Endodermal cell (in vitro differentiated cells): Measurements from ENCODE around the gene ACE. TPM values are rescaled to one million over a fixed set of nuclear protein-coding genes. Genes with fewer than 3 reads are reported as not detected.

ENCODE experiments used
- DNase-seq: peaks from one replicate; pipeline ENCODE4 v3.0.0-alpha.2; 2017
- H3K27ac ChIP-seq: 2 replicates; pipeline ENCODE4 v1.5.1; 2013; ENCODE audit warnings: mild to moderate bottlenecking, low read depth, low read length, moderate library complexity
- H3K27me3 ChIP-seq: 2 replicates; pipeline ENCODE4 v1.6.1; 2013; ENCODE audit warnings: mild to moderate bottlenecking, low read length, moderate library complexity; ENCODE audit not compliant: insufficient read depth, control insufficient read depth, poor library complexity, severe bottlenecking
- H3K36me3 ChIP-seq: 2 replicates; pipeline ENCODE4 v1.7.0; 2013; ENCODE audit warnings: mild to moderate bottlenecking, low read length, moderate library complexity; ENCODE audit not compliant: control insufficient read depth, insufficient read depth
- H3K4me1 ChIP-seq: one replicate; pipeline ENCODE4 v1.7.0; 2013; ENCODE audit warnings: low read length; ENCODE audit not compliant: control insufficient read depth, insufficient read depth
- H3K4me3 ChIP-seq: 2 replicates; pipeline ENCODE4 v1.5.1; 2013; ENCODE audit warnings: mild to moderate bottlenecking, low read length, moderate library complexity
- H3K9ac ChIP-seq: 2 replicates; pipeline ENCODE4 v1.6.1; 2013; ENCODE audit warnings: mild to moderate bottlenecking, low read length, moderate library complexity; ENCODE audit not compliant: poor library complexity, severe bottlenecking; ENCODE audit errors: extremely low read depth
- H3K9me3 ChIP-seq: 2 replicates; pipeline ENCODE4 v1.6.1; 2013; ENCODE audit warnings: mild to moderate bottlenecking, low read length, moderate library complexity; ENCODE audit not compliant: control insufficient read depth
- H3K27ac Mint-ChIP-seq: 2 replicates; pipeline ENCODE4 v1.8.0; 2020; ENCODE audit warnings: mixed read lengths
- H3K27me3 Mint-ChIP-seq: 2 replicates; pipeline ENCODE4 v1.8.0; 2021; ENCODE audit warnings: mild to moderate bottlenecking, mixed read lengths; ENCODE audit not compliant: insufficient read depth
- H3K36me3 Mint-ChIP-seq: 2 replicates; pipeline ENCODE4 v1.8.0; 2020; ENCODE audit warnings: low read depth, mixed read lengths
- H3K4me1 Mint-ChIP-seq: 2 replicates; pipeline ENCODE4 v1.8.0; 2020; ENCODE audit warnings: mixed read lengths
- H3K4me3 Mint-ChIP-seq: 2 replicates; pipeline ENCODE4 v1.8.0; 2020; ENCODE audit warnings: mild to moderate bottlenecking, moderate library complexity, mixed read lengths
- H3K9me3 Mint-ChIP-seq: 2 replicates; pipeline ENCODE4 v1.8.0; 2020; ENCODE audit warnings: mild to moderate bottlenecking, mixed read lengths
- WGBS, 2 experiments: methylation state at CpG; one replicate each; pipeline versions ENCODE4 v1.1.5 to v1.1.7; 2013; ENCODE audit warnings: missing lambda C conversion rate in 2 of 2, mixed read lengths in 1 of 2; ENCODE audit not compliant: insufficient coverage in 1 of 2, insufficient read length in 1 of 2; 5-methylcytosine and 5-hydroxymethylcytosine counted together
- total RNA-seq, 2 donors: library from RNA; stranded (reverse); fragmentation: NEBNext Ultra II Directional in 1 of 2; extraction: Animal tissue kit (Norgen Biotek cat#: 25700) in 1 of 2; gene quantifications; 2 replicates in 1 of 2; 3 replicates in 1 of 2; pipeline ENCODE4 v1.2.1, GENCODE V29; 2021
- TF ChIP-seq, protein P1 (sequence below): fragments of 200-600 bp; sonication (generic); conservative IDR thresholded peaks from 2 replicates; pipeline ENCODE4 v1.5.0; 2021; ENCODE audit warnings: antibody characterized with exemption, mild to moderate bottlenecking

Gene ACE
- total RNA-seq, 2 donors from 2014 or later, result 4.6 to 12.5 TPM

DNA sequence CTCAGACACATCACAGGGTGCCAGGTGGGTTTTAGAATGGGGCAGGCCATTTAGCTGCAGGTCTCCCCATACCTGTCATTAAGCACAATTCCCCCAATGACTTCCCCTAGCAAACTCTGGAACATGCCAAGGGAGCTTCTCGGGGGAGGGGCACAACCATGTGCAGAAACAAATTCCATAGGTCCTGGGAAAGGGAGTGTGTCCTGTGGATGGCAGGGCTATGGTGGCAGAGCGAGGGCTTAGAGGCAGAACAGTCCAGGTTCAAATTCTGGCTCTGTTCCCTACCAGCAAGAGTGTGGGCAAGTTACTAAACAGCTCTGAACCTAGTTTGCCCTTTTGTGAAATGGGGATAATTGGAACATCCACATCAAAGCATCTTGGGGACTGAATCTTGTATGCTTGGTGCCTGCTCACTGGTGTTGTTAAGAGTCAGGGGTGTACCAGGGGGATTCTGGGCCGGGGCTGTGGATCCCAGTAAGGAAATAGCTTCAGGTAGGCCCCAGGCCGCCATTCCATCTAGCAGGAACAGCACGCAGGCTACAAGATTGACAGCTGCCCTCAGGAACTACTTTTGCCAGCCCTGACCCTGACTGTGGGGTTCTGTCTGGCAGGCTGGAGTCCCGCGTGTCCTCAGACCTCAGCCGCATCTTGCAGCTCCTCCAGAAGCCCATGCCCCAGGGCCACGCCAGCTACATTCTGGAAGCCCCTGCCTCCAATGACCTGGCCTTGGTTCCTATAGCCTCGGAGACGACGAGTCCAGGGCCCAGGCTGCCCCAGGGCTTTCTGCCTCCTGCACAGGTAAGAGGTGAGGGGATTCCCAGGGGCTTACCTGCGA, 67.8 kb downstream of the ACE start:
- peak; percentile 57 for DNase-seq
- Mint-ChIP-seq H3K4me1 (no peaks in the 10 kb centered on the region), H3K36me3 (no peaks in the 10 kb centered on the region), H3K27ac (no peak overlapping the region), H3K4me3 (no peak overlapping the region), H3K9me3 (no peaks in the 10 kb centered on the region), H3K27me3 (peaks cover 5% of the 10 kb centered on the region)
- no peak overlapping the region for H3K4me3 ChIP-seq
- no peak overlapping the region for H3K27ac ChIP-seq
- 89 to 90% methylated on average over 9 to 13 of the region's 13 CpGs for WGBS, 2 experiments
- H3K9ac ChIP-seq, result no peak overlapping the region
- no peaks in the 10 kb centered on the region for H3K4me1 ChIP-seq
- H3K27me3 ChIP-seq, result peaks cover 3% of the 10 kb centered on the region
- no peaks in the 10 kb centered on the region for H3K36me3 ChIP-seq
- TF ChIP-seq, protein P1, sequence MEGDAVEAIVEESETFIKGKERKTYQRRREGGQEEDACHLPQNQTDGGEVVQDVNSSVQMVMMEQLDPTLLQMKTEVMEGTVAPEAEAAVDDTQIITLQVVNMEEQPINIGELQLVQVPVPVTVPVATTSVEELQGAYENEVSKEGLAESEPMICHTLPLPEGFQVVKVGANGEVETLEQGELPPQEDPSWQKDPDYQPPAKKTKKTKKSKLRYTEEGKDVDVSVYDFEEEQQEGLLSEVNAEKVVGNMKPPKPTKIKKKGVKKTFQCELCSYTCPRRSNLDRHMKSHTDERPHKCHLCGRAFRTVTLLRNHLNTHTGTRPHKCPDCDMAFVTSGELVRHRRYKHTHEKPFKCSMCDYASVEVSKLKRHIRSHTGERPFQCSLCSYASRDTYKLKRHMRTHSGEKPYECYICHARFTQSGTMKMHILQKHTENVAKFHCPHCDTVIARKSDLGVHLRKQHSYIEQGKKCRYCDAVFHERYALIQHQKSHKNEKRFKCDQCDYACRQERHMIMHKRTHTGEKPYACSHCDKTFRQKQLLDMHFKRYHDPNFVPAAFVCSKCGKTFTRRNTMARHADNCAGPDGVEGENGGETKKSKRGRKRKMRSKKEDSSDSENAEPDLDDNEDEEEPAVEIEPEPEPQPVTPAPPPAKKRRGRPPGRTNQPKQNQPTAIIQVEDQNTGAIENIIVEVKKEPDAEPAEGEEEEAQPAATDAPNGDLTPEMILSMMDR, result no peak
- H3K9me3 ChIP-seq, result no peaks in the 10 kb centered on the region

DNA sequence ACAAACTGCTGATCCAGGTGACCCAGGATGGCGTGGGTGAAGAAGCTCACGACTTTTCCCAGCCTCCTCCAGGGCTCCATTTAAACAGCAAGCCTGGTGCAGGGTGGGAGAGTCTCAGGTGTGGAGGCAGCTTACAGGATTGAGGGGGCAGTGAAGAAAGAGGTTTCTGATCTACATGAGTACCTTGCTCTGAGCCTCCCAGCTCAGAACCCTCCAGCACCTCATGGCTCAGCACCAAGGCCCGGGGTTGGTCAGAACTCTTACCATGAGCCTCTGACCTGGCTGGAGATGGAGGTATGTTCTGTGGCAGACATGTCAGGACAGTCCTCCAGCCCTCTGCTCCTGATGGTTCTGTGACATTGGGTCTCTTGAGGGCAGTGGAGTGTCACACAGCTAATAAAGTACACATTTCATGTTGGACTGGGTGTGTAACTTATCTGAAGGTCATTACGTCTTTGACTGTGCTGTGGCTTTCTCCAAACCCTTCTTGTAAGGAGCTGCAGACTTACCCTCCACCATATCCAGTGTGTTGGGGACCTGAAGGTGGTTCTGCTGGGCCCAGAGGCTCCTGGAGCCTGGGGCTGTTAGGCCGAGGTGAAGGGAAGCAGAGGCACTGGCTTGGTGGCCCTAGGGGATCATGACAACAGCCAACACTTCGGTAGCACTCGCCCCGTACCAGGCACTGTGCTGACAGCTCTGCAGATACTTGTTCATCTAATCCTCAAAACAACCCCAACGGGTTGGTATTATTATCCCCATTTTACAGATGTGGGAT, 69.6 kb downstream of the ACE start:
- Mint-ChIP-seq H3K27me3 (no peaks in the 10 kb centered on the region), H3K4me3 (no peak overlapping the region), H3K4me1 (peaks cover 3% of the 10 kb centered on the region), H3K9me3 (no peaks in the 10 kb centered on the region), H3K27ac (no peak overlapping the region), H3K36me3 (no peaks in the 10 kb centered on the region)
- TF ChIP-seq, protein P1, result no peak
- Histone ChIP-seq H3K9me3 (no peaks in the 10 kb centered on the region), H3K9ac (no peak overlapping the region), H3K4me1 (no peaks in the 10 kb centered on the region), H3K27ac (no peak overlapping the region), H3K27me3 (no peaks in the 10 kb centered on the region), H3K36me3 (no peaks in the 10 kb centered on the region), H3K4me3 (no peak overlapping the region)
- WGBS, 2 experiments, result 90 to 97% methylated on average over 7 to 9 of the region's 9 CpGs
- DNase-seq, result peak; percentile 43

DNA sequence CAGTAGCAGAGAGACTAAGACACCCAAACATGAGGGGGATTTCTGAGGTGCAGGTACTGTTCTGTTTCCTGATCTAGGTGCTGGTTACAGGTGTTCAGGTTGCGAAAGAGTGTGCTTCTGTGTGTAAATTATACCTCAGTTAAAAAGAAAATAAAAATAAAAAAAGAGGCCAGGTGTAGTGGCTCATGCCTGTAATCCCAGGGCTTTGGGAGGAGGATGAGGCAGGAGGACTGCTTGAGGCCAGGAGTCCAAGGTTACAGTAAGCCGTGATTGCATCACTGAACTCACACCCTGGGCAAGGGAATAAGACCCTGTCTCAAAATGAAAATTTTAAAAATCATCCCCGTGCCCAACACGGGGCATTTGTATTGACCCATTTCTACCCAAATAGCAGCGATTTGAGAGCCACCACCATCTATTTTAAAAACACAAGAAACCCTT, 70.2 kb downstream of the ACE start:
- 93 to 100% methylated on average over 2 to 3 of the region's 5 CpGs for WGBS, 2 experiments
- Histone ChIP-seq H3K27me3 (no peaks in the 10 kb centered on the region), H3K9ac (no peak overlapping the region), H3K36me3 (no peaks in the 10 kb centered on the region), H3K4me1 (no peaks in the 10 kb centered on the region), H3K4me3 (no peak overlapping the region), H3K9me3 (no peaks in the 10 kb centered on the region), H3K27ac (no peak overlapping the region)
- Mint-ChIP-seq H3K27me3 (no peaks in the 10 kb centered on the region), H3K36me3 (no peaks in the 10 kb centered on the region), H3K4me1 (peaks cover 7% of the 10 kb centered on the region), H3K9me3 (no peaks in the 10 kb centered on the region), H3K27ac (no peak overlapping the region), H3K4me3 (no peak overlapping the region)
- DNase-seq, result peak; percentile 22
- TF ChIP-seq, protein P1, result no peak

Other genes starting within 250 kb of the ACE start
- gene CYB561, start 30.8 kb upstream of the ACE start, total RNA-seq, result 10 to 100 TPM; 24.4 to 27.5 TPM
- under 1 TPM; 0.79 to 0.95 TPM for gene KCNH6, start 46.3 kb downstream of the ACE start, total RNA-seq
- gene DCAF7, start 73.4 kb downstream of the ACE start, total RNA-seq, result 100 to 1,000 TPM in 1 of 2 donors, 10 to 100 TPM in 1; 96.0 to 114 TPM
- gene TACO1, start 123.8 kb downstream of the ACE start, total RNA-seq, result 10 to 100 TPM; 19.6 to 20.3 TPM
- gene MAP3K3, start 145.4 kb downstream of the ACE start, total RNA-seq, result 10 to 100 TPM; 19.9 to 23.3 TPM
- 100 to 1,000 TPM in 1 of 2 donors, 10 to 100 TPM in 1; 97.5 to 111 TPM for gene LIMD2, start 223.1 kb downstream of the ACE start, total RNA-seq